A673 (cell line): ENCODE results near the gene OR4M2. TPM values are rescaled to one million over a fixed set of nuclear protein-coding genes. Genes with fewer than 3 reads are reported as not detected.

Experiments used
- total RNA-seq: library from RNA; stranded (reverse); gene quantifications from 2 replicates; pipeline ENCODE4 v1.2.3, GENCODE V29; 2021

The OR4M2 gene
- total RNA-seq, 1 experiment from 2014 or later, result not detected

Other genes starting within 250 kb of the OR4M2 start
- gene POTEB, start 202.8 kb upstream of the OR4M2 start, total RNA-seq, result not detected in 2 replicates